Karpas-422 (cell line): ENCODE measurements around the gene RAB27B. TPM values are rescaled to one million over a fixed set of nuclear protein-coding genes. Genes with fewer than 3 reads are reported as not detected.
"Not testable (repeated sequence)": the region's sequence is repeated elsewhere in the genome, so short reads cannot be mapped to it uniquely, and the experiment has no call there.

ENCODE experiments used
- DNase-seq: peaks from one replicate; pipeline ENCODE4 v3.0.0-alpha.2; 2015
- H2AFZ ChIP-seq: fragments of 200-600 bp; sonication (generic); 2 replicates; pipeline ENCODE4 v1.6.1; 2014; ENCODE audit warnings: antibody characterized with exemption, low read length, mixed read lengths
- H3K27ac ChIP-seq: fragments of 200-600 bp; sonication (generic); 2 replicates; pipeline ENCODE4 v1.5.1; 2014; ENCODE audit warnings: mild to moderate bottlenecking, low read length, moderate library complexity
- H3K27me3 ChIP-seq: fragments of 200-600 bp; sonication (generic); 2 replicates; pipeline ENCODE4 v1.6.1; 2014; ENCODE audit warnings: low read length, mixed read lengths
- H3K36me3 ChIP-seq: fragments of 200-600 bp; sonication (generic); 2 replicates; pipeline ENCODE4 v1.6.1; 2014; ENCODE audit warnings: low read length, mixed read lengths; ENCODE audit not compliant: insufficient read depth
- H3K4me1 ChIP-seq: fragments of 200-600 bp; sonication (generic); 2 replicates; pipeline ENCODE4 v1.6.1; 2014; ENCODE audit warnings: mild to moderate bottlenecking, low read length, mixed read lengths
- H3K4me2 ChIP-seq: fragments of 200-600 bp; sonication (generic); 2 replicates; pipeline ENCODE4 v1.6.1; 2014; ENCODE audit warnings: low read length, low read depth, mild to moderate bottlenecking; ENCODE audit not compliant: poor library complexity, severe bottlenecking
- H3K4me3 ChIP-seq: fragments of 200-600 bp; sonication (generic); 2 replicates; pipeline ENCODE4 v1.5.1; 2014; ENCODE audit warnings: mild to moderate bottlenecking, antibody characterized with exemption, low read length, mixed read lengths
- H3K79me2 ChIP-seq: fragments of 200-600 bp; sonication (generic); 2 replicates; pipeline ENCODE4 v1.6.1; 2014; ENCODE audit warnings: mild to moderate bottlenecking, low read length, mixed read lengths
- H3K9ac ChIP-seq: fragments of 200-600 bp; sonication (generic); 2 replicates; pipeline ENCODE4 v1.6.0; 2014; ENCODE audit warnings: low read length
- H3K9me2 ChIP-seq: fragments of 200-600 bp; sonication (generic), shearing (Covaris generic); replicated peaks from 2 replicates; pipeline ENCODE4 v1.6.0; 2014; ENCODE audit warnings: mild to moderate bottlenecking, low read length, moderate library complexity; ENCODE audit not compliant: insufficient read depth
- H3K9me3 ChIP-seq: fragments of 300-700, 200-600 bp; sonication (generic); 2 replicates; pipeline ENCODE4 v1.6.1; 2014; ENCODE audit warnings: low read length, mixed read lengths
- H4K20me1 ChIP-seq: fragments of 200-600 bp; sonication (generic); 2 replicates; pipeline ENCODE4 v1.6.1; 2014; ENCODE audit warnings: mild to moderate bottlenecking, antibody characterized with exemption, low read length, low read depth; ENCODE audit not compliant: insufficient read depth
- total RNA-seq: library from RNA; depleted of rRNA; stranded (reverse); fragments of >200 nt; shearing (Covaris generic); gene quantifications from 2 replicates; pipeline ENCODE4 v1.2.3, GENCODE V29; 2014; ENCODE audit warnings: low replicate concordance

Gene RAB27B
- total RNA-seq, 1 experiment from 2014 or later, result 0.11 TPM

DNA sequence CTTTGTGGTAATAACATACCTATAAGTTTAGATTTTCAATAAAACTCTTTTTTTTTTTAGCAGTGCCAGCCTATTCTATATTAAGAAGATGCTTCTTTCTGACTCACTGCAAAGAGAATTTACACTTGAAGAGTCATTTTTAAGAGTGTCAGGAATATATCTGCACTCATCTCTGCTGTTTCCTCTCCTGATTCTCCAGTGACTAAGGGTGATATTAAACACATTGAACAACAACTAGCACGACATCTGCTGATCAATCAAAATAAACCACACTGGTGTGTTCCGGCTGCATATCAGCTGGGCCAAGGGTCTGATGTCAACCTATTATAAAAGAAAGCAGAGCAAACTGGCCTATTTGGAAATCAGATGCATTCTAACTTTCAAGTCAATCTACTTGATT is 15.0 kb downstream of the RAB27B start:
- no peak for DNase-seq
- Histone ChIP-seq H3K4me1 (no peaks in the 10 kb centered on the region), H3K9me3 (no peaks in the 10 kb centered on the region), H3K4me2 (no peak overlapping the region), H2AFZ (no peak overlapping the region), H4K20me1 (no peaks in the 10 kb centered on the region), H3K79me2 (no peaks in the 10 kb centered on the region), H3K9me2 (no peaks in the 10 kb centered on the region), H3K27ac (no peak overlapping the region), H3K9ac (no peak overlapping the region), H3K36me3 (no peaks in the 10 kb centered on the region), H3K4me3 (no peak overlapping the region), H3K27me3 (0 out of 2 replicates have a peak, but pooled peaks cover 2% of the 10 kb centered on the region)

GRCh38 chr18:54845787-54846186 is 17.5 kb downstream of the RAB27B start:
- no peaks in the 10 kb centered on the region for H3K79me2 ChIP-seq
- H2AFZ ChIP-seq, result no peak overlapping the region
- H3K27me3 ChIP-seq, result 0 out of 2 replicates have a peak, but pooled peaks cover 2% of the 10 kb centered on the region

GRCh38 chr18:54848121-54848520 is 19.8 kb downstream of the RAB27B start:
- H3K36me3 ChIP-seq, result no peaks in the 10 kb centered on the region
- no peak overlapping the region for H2AFZ ChIP-seq
- H3K9me3 ChIP-seq, result no peaks in the 10 kb centered on the region
- 0 out of 2 replicates have a peak, but pooled peaks cover 2% of the 10 kb centered on the region for H3K27me3 ChIP-seq
- H3K4me2 ChIP-seq, result no peak overlapping the region
- H3K4me1 ChIP-seq, result no peaks in the 10 kb centered on the region
- H4K20me1 ChIP-seq, result no peaks in the 10 kb centered on the region
- no peaks in the 10 kb centered on the region for H3K79me2 ChIP-seq
- H3K4me3 ChIP-seq, result no peak overlapping the region
- no peak for DNase-seq
- no peak overlapping the region for H3K27ac ChIP-seq
- no peaks in the 10 kb centered on the region for H3K9me2 ChIP-seq
- no peak overlapping the region for H3K9ac ChIP-seq

More at GRCh38 chr18:54845787-54846186, 17.5 kb downstream of the RAB27B start:
- Histone ChIP-seq H3K4me2 (no peak overlapping the region), H3K9me2 (no peaks in the 10 kb centered on the region), H3K36me3 (no peaks in the 10 kb centered on the region), H3K9ac (no peak overlapping the region), H3K4me3 (no peak overlapping the region), H4K20me1 (no peaks in the 10 kb centered on the region), H3K27ac (no peak overlapping the region), H3K9me3 (no peaks in the 10 kb centered on the region), H3K4me1 (no peaks in the 10 kb centered on the region)
- DNase-seq, result no peak

DNA sequence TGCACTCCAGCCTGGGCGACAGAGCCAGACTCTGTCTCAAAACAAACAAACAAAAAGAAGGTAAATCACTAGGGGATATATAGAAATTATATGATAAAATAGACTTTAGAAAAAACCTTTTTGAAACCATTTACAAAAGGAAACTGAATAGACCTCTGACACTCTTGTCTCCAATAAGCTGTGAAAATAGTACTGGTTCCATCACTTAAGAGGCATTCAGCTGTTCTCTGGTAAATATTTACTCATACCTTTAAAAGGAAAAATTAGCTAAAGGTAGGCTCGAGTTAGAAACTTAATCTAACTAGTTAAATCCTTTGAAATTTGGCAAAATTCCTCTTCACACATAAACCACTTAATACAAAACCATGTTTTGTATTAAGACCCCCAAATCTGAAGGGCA is 21.4 kb downstream of the RAB27B start:
- Histone ChIP-seq H3K4me2 (no peak overlapping the region), H4K20me1 (no peaks in the 10 kb centered on the region), H3K4me3 (no peak overlapping the region), H3K9ac (no peak overlapping the region), H3K4me1 (no peaks in the 10 kb centered on the region), H3K9me2 (no peaks in the 10 kb centered on the region), H3K27me3 (0 out of 2 replicates have a peak, but pooled peaks cover 2% of the 10 kb centered on the region), H3K9me3 (no peaks in the 10 kb centered on the region), H3K36me3 (no peaks in the 10 kb centered on the region), H2AFZ (no peak overlapping the region), H3K27ac (no peak overlapping the region), H3K79me2 (no peaks in the 10 kb centered on the region)
- DNase-seq, result no peak

DNA sequence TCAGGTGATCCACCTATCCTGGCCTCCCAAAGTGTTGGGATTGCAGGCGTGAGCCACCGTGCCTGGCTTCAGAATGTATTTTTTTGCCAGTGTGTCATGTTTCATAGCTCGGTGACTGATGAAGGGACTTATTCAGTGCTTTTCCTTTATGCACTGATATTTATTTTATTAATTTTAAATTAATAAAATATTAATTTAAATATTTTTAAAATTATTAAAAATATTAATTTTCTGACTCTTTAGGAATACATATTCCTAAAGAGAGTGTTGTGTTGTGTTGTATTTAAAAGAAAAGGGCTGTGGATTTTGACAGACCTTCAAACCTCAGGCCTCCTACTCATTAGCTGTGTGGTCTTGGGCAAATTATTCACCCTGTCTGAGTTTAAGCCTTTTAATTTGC is 22.3 kb downstream of the RAB27B start:
- Histone ChIP-seq H3K79me2 (no peaks in the 10 kb centered on the region), H3K36me3 (no peaks in the 10 kb centered on the region), H3K4me3 (no peak overlapping the region), H3K4me2 (no peak overlapping the region), H3K27me3 (0 out of 2 replicates have a peak, but pooled peaks cover 2% of the 10 kb centered on the region), H3K9me2 (no peaks in the 10 kb centered on the region), H3K4me1 (no peaks in the 10 kb centered on the region), H3K9ac (no peak overlapping the region), H2AFZ (no peak overlapping the region), H3K9me3 (no peaks in the 10 kb centered on the region), H3K27ac (no peak overlapping the region), H4K20me1 (no peaks in the 10 kb centered on the region)
- DNase-seq, result no peak

GRCh38 chr18:54852780-54853675 is 24.8 kb downstream of the RAB27B start:
- Histone ChIP-seq H3K4me3 (no peak overlapping the region), H3K27me3 (no peaks in the 10 kb centered on the region), H3K9me2 (no peaks in the 10 kb centered on the region), H3K36me3 (no peaks in the 10 kb centered on the region), H3K79me2 (no peaks in the 10 kb centered on the region), H2AFZ (no peak overlapping the region), H3K27ac (no peak overlapping the region), H4K20me1 (no peaks in the 10 kb centered on the region), H3K9ac (no peak overlapping the region), H3K9me3 (no peaks in the 10 kb centered on the region), H3K4me1 (no peaks in the 10 kb centered on the region), H3K4me2 (no peak overlapping the region)
- DNase-seq, result no peak

DNA sequence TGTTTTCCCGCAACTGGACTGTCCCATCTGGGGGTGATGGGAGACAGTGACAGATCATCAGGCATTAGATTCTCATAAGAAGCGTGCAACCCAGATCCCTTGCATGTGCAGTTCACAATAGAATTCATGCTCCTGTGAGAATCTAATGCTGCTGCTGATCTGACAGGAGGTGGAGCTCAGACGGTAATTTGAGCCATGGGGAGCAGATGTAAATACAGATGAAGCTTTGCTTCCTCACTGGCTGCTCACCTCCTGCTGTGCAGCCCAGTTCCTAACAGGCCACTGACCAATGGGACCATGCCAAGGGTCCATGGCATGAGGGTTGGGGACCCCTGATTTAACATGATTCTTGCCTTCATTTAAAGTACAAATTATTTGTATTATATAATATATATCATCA is 26.8 kb downstream of the RAB27B start:
- not testable (repeated sequence) for DNase-seq, H3K36me3 ChIP-seq, H3K79me2 ChIP-seq, H3K4me3 ChIP-seq, H3K27me3 ChIP-seq, H3K9me2 ChIP-seq, H3K4me1 ChIP-seq, H2AFZ ChIP-seq, H3K4me2 ChIP-seq, H3K9me3 ChIP-seq, H4K20me1 ChIP-seq, H3K27ac ChIP-seq, H3K9ac ChIP-seq

DNA sequence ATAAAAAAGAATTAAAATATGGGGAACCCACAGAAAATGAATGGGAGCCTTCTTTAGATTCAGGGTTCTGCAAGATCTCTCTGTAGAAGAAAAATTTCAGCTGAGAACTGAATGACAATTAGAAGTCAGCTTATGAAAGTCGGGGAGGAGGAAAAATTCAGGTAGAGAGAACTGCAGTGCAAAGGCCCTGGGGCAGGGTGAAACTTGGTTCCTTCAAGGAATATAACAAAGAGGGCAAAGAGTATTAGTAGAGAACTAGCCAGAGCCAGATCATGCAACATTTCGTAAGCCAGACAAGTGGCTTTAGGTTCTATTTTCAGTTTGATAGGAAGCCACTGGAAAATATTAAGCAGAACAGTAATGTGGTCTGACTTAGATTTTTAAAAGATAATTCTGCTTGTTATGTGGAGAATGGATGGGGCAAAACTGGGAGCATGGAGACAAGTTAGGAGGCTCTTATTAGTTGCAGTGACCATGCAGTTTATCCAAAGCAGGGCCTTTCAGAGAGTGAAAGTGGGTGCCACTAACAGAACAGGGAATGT is 27.9 kb downstream of the RAB27B start:
- H3K9me3 ChIP-seq, result no peaks in the 10 kb centered on the region
- H3K79me2 ChIP-seq, result no peaks in the 10 kb centered on the region
- H3K4me2 ChIP-seq, result no peak overlapping the region
- no peak overlapping the region for H3K9ac ChIP-seq
- DNase-seq, result no peak
- no peak overlapping the region for H2AFZ ChIP-seq
- no peaks in the 10 kb centered on the region for H4K20me1 ChIP-seq
- H3K27ac ChIP-seq, result no peak overlapping the region
- no peaks in the 10 kb centered on the region for H3K9me2 ChIP-seq
- H3K36me3 ChIP-seq, result no peaks in the 10 kb centered on the region
- no peaks in the 10 kb centered on the region for H3K27me3 ChIP-seq
- H3K4me1 ChIP-seq, result no peaks in the 10 kb centered on the region
- H3K4me3 ChIP-seq, result no peak overlapping the region
